Smooth muscle cell (in vitro differentiated cells): ENCODE data around the gene NRN1L. TPM values are rescaled to one million over a fixed set of nuclear protein-coding genes. Genes with fewer than 3 reads are reported as not detected.

Experiments
- DNase-seq: peaks from one replicate; lab custom pipeline; 2025; ENCODE audit not compliant: unreplicated experiment; lab: John Stamatoyannopoulos, UW
- H2AFZ ChIP-seq: fragments of 200-600 bp; sonication (generic); 2 replicates; pipeline ENCODE4 v1.6.0; 2016; ENCODE audit warnings: antibody characterized with exemption, low read depth, mild to moderate bottlenecking
- H3F3A ChIP-seq: fragments of 200-600 bp; sonication (generic); 2 replicates; pipeline ENCODE4 v1.6.0; 2017; ENCODE audit warnings: antibody characterized with exemption, low read depth
- H3K27ac ChIP-seq: fragments of 200-600 bp; sonication (generic); 2 replicates; pipeline ENCODE4 v1.5.1; 2016; ENCODE audit warnings: low read depth, mild to moderate bottlenecking
- H3K27me3 ChIP-seq: fragments of 200-600 bp; sonication (generic); 2 replicates; pipeline ENCODE4 v1.6.1; 2016; ENCODE audit warnings: low read depth, mild to moderate bottlenecking
- H3K36me3 ChIP-seq: fragments of 200-600 bp; sonication (generic); 2 replicates; pipeline ENCODE4 v1.5.1; 2016; ENCODE audit warnings: low read depth
- H3K4me1 ChIP-seq: fragments of 200-600 bp; sonication (generic); 2 replicates; pipeline ENCODE4 v1.5.1; 2016; ENCODE audit warnings: low read depth
- H3K4me2 ChIP-seq: fragments of 200-600 bp; sonication (generic); 2 replicates; pipeline ENCODE4 v1.6.0; 2016; ENCODE audit warnings: mild to moderate bottlenecking
- H3K4me3 ChIP-seq: fragments of 200-600 bp; sonication (generic); 2 replicates; pipeline ENCODE4 v1.5.1; 2016; ENCODE audit warnings: mild to moderate bottlenecking
- H3K79me2 ChIP-seq: fragments of 200-600 bp; sonication (generic); 2 replicates; pipeline ENCODE4 v1.6.0; 2016; ENCODE audit warnings: low read depth, mild to moderate bottlenecking
- H3K9ac ChIP-seq: fragments of 200-600 bp; sonication (generic); 2 replicates; pipeline ENCODE4 v1.6.0; 2016; ENCODE audit warnings: low read depth
- H3K9me3 ChIP-seq: fragments of 200-600 bp; sonication (generic); replicated peaks from 2 replicates; pipeline ENCODE4 v1.5.1; 2016; ENCODE audit warnings: low read depth
- H4K20me1 ChIP-seq: fragments of 200-600 bp; sonication (generic); 2 replicates; pipeline ENCODE4 v1.6.0; 2016; ENCODE audit warnings: low read depth
- WGBS: methylation state at CpG from one replicate; pipeline ENCODE4 v1.1.7; 2016; ENCODE audit warnings: low lambda C conversion rate; 5-methylcytosine and 5-hydroxymethylcytosine counted together
- polyA plus RNA-seq: library from polyadenylated mRNA; unstranded; fragments of >200 nt; fragmentation: Nextera tagmentation; extraction: Ambion mirVana; gene quantifications from 2 replicates; pipeline ENCODE4 v1.2.1, GENCODE V29; 2016
- total RNA-seq: library from RNA; depleted of rRNA; stranded (reverse); fragments of >200 nt; gene quantifications from 2 replicates; pipeline ENCODE4 v1.2.3, GENCODE V29; 2014
- TF ChIP-seq, protein P1 (sequence below): fragments of 200-600 bp; sonication (generic); IDR thresholded peaks from 2 replicates; pipeline ENCODE4 v1.5.1; 2017; ENCODE audit warnings: borderline replicate concordance, mild to moderate bottlenecking, antibody characterized with exemption; ENCODE audit not compliant: insufficient read depth, poor library complexity, severe bottlenecking

Gene NRN1L
- total and polyA plus RNA-seq, 2 experiments from 2014 or later = 0.57 TPM; not detected in 1

DNA sequence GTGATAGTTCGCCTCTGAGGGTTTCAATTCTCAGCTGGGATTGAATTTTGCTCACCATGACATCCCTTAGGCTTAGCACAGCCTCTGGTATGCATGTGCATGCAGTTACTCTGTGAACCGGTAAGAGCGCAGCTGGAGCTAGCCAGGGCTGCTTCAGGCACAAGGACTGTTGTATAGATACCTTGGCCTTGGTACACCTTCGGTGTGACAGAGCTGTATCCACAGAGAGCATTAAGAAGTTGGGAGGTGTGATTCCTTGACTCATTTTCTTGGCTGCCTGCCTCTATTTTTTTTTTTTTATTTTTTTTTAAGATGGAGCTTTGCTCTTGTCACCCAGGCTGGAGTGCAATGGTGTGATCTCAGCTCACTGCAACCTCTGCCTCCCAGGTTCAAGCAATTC lies 40.2 kb upstream of the NRN1L start:
- TF ChIP-seq, protein P1, sequence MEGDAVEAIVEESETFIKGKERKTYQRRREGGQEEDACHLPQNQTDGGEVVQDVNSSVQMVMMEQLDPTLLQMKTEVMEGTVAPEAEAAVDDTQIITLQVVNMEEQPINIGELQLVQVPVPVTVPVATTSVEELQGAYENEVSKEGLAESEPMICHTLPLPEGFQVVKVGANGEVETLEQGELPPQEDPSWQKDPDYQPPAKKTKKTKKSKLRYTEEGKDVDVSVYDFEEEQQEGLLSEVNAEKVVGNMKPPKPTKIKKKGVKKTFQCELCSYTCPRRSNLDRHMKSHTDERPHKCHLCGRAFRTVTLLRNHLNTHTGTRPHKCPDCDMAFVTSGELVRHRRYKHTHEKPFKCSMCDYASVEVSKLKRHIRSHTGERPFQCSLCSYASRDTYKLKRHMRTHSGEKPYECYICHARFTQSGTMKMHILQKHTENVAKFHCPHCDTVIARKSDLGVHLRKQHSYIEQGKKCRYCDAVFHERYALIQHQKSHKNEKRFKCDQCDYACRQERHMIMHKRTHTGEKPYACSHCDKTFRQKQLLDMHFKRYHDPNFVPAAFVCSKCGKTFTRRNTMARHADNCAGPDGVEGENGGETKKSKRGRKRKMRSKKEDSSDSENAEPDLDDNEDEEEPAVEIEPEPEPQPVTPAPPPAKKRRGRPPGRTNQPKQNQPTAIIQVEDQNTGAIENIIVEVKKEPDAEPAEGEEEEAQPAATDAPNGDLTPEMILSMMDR = peak; percentile 4
- Histone ChIP-seq H3K36me3 (no peaks in the 10 kb centered on the region), H2AFZ (no peak overlapping the region), H3K4me2 (peak overlapping the region; percentile 94), H3K27ac (peak overlapping the region; percentile 98), H4K20me1 (peaks cover 35% of the 10 kb centered on the region), H3K4me3 (peak overlapping the region; percentile 85), H3K9ac (no peak overlapping the region), H3K27me3 (no peaks in the 10 kb centered on the region), H3K4me1 (peaks cover 43% of the 10 kb centered on the region), H3K9me3 (no peaks in the 10 kb centered on the region), H3K79me2 (peaks cover 54% of the 10 kb centered on the region), H3F3A (peaks cover 30% of the 10 kb centered on the region)
- no peak for DNase-seq
- 67% methylated on average over 4 of the region's 4 CpGs for WGBS

DNA sequence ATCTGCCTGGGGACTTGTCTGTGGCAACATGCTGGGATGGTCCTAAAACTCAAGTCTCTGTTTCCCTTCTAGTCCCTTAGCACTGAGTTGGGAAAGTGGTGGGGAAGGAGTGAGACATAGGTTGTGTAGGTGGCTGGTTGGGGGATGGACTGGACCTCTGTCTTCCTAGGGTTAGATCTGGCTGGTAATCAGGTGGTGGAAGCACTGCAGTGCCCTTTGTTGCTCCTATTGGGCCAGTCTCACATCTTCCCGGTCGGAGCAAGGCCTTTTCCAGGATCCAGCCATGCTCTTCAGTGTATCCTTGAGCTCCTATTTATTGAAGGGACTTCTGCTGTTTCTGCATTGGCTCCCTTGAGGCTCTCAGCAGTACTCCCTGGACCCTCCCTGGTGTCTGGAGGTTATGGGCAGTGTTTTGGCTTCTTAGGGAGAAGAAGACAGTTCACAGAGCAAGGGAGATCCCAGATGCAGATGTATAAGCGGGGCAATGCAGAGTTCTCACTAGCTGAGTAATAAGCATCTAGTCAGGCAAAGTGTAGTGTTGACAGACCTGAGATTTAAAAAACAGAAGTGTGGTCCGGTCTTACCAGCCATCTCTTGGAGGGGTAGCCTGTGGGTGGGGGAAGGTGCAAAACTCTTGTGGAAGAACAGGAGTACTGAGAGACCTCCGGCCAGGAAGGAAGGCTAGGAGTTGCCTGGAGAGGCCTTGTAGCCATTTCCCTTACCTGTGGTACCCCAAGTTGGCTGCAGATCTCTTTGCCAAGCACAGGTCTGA lies 39.2 kb upstream of the NRN1L start:
- Histone ChIP-seq H3K9me3 (no peaks in the 10 kb centered on the region), H3K9ac (peak overlapping the region; percentile 99), H4K20me1 (peaks cover 43% of the 10 kb centered on the region), H3K79me2 (peaks cover 64% of the 10 kb centered on the region), H2AFZ (peak overlapping the region; percentile 64), H3K4me1 (peaks cover 43% of the 10 kb centered on the region), H3K36me3 (no peaks in the 10 kb centered on the region), H3K27ac (peak overlapping the region; percentile 98), H3F3A (peaks cover 30% of the 10 kb centered on the region), H3K4me2 (peak overlapping the region; percentile 94), H3K27me3 (no peaks in the 10 kb centered on the region), H3K4me3 (peak overlapping the region; percentile 98)
- TF ChIP-seq, protein P1 = no peak
- DNase-seq = no peak
- WGBS = 66% methylated on average over 5 of the region's 5 CpGs

DNA sequence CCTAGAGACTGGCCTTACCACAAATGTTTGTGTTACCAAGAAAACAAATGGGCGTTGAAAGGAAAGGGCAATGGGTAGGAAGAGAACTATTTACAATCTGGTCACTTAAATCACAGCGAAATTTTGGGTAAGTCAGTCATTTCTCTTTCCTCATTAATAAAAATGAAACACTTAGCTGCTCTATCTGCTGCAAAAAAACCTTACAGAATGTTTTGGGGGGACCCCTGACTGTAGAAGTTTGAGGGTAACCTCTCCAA lies 38.7 kb upstream of the NRN1L start:
- H3K4me1 ChIP-seq = peaks cover 43% of the 10 kb centered on the region
- H3K79me2 ChIP-seq = peaks cover 69% of the 10 kb centered on the region
- H3K4me2 ChIP-seq = peak overlapping the region; percentile 94
- H3K9me3 ChIP-seq = no peaks in the 10 kb centered on the region
- peak overlapping the region; percentile 99 for H3K9ac ChIP-seq
- peaks cover 48% of the 10 kb centered on the region for H4K20me1 ChIP-seq
- TF ChIP-seq, protein P1 = no peak
- 16% methylated on average over 2 of the region's 2 CpGs for WGBS
- H3F3A ChIP-seq = peaks cover 30% of the 10 kb centered on the region
- H3K36me3 ChIP-seq = no peaks in the 10 kb centered on the region
- no peak for DNase-seq
- H3K27ac ChIP-seq = peak overlapping the region; percentile 98
- no peaks in the 10 kb centered on the region for H3K27me3 ChIP-seq
- H3K4me3 ChIP-seq = peak overlapping the region; percentile 98
- peak overlapping the region; percentile 64 for H2AFZ ChIP-seq
